Kidney (tissue), 14 donors: ENCODE measurements around the gene ZDHHC8. TPM values are rescaled to one million over a fixed set of nuclear protein-coding genes. Genes with fewer than 3 reads are reported as not detected.

Experiments used
- DNase-seq, 5 donors: peaks; one replicate each; pipeline ENCODE4 v3.0.0-alpha.2; 2013 to 2020
- FAIRE-seq: peaks from 2 replicates; lab custom pipeline; 2012; peaks lifted over from hg19 to GRCh38; lab: Jason Lieb, UNC
- H3K27ac ChIP-seq, 2 donors: one replicate each; pipeline ENCODE4 v1.7.0; 2013; ENCODE audit warnings: low read depth in 2 of 2, low read length in 2 of 2, inconsistent platforms in 1 of 2
- H3K27me3 ChIP-seq: one replicate; pipeline ENCODE4 v1.7.1; 2013; ENCODE audit warnings: low read length, inconsistent platforms; ENCODE audit not compliant: control insufficient read depth, insufficient read depth
- H3K36me3 ChIP-seq, 3 donors: one replicate each; pipeline versions ENCODE4 v1.7.0 to v1.7.1; 2013; ENCODE audit warnings: low read length in 3 of 3, control low read depth in 1 of 3, inconsistent platforms in 1 of 3; ENCODE audit not compliant: insufficient read depth in 3 of 3, control insufficient read depth in 2 of 3
- H3K4me1 ChIP-seq, 3 donors: one replicate each; pipeline versions ENCODE4 v1.7.0 to v1.7.1; 2013; ENCODE audit warnings: low read length in 3 of 3, inconsistent platforms in 1 of 3, low read depth in 1 of 3; ENCODE audit not compliant: control insufficient read depth in 2 of 3, insufficient read depth in 2 of 3
- H3K4me3 ChIP-seq, 3 donors: one replicate each; pipeline versions ENCODE4 v1.7.0 to v1.8.1; 2013; ENCODE audit warnings: low read length in 3 of 3, control low read depth in 1 of 3, inconsistent platforms in 1 of 3
- H3K9ac ChIP-seq, 3 donors: one replicate each; pipeline versions ENCODE4 v1.7.0 to v1.7.1; 2013; ENCODE audit warnings: low read length in 3 of 3, control low read depth in 1 of 3, inconsistent platforms in 1 of 3
- H3K9me3 ChIP-seq, 3 donors: one replicate each; pipeline versions ENCODE4 v1.7.0 to v1.7.1; 2013; ENCODE audit warnings: low read length in 3 of 3, control low read depth in 1 of 3, inconsistent platforms in 1 of 3; ENCODE audit not compliant: control insufficient read depth in 2 of 3, insufficient read depth in 1 of 3
- CTCF ChIP-seq: IDR thresholded peaks from 3 replicates; pipeline ENCODE4 v1.5.1; 2012; ENCODE audit warnings: mild to moderate bottlenecking, moderate library complexity, borderline replicate concordance; ENCODE audit not compliant: insufficient read depth; ENCODE audit errors: extremely low read depth
- intact Hi-C: fragments of 100-400 bp; cut with DNase I; formaldehyde crosslinking; loops from one replicate; pipeline ENCODE4 v1.11.1; 2022
- polyA plus RNA-seq: library from polyadenylated mRNA; stranded (reverse); fragments of 350-450 nt; fragmentation: Illumina TruSeq; extraction: RNeasy Lipid Tissue Mini Kit (QIAGEN cat#74804); gene quantifications from one replicate; pipeline ENCODE4 v1.2.3, GENCODE V29; 2014; ENCODE audit warnings: low read depth, low replicate concordance; ENCODE audit not compliant: insufficient read depth
- total RNA-seq: library from RNA; stranded (reverse); fragmentation: NEBNext Ultra II Directional; extraction: Animal tissue kit (Norgen Biotek cat#: 25700); gene quantifications from one replicate; pipeline ENCODE4 v1.2.1, GENCODE V29; 2021
- donor health status: control.
- donor health status: control.
- donor health status: control.
- donor health status: control.
- donor health status: control.
- donor health status: DM: yes; HTN: yes; CAD: no.
- donor health status: Normal renal cell carcinoma (clear cell type).

The ZDHHC8 gene
- total and polyA plus RNA-seq, 2 donors from 2014 or later = 18.8 to 57.1 TPM

- Histone ChIP-seq H3K36me3 (peaks cover 6 to 27% (median 25%) of the 10 kb centered on the region in 3 donors), H3K27me3 (no peaks in the 10 kb centered on the region), H3K9me3 (no peaks in the 10 kb centered on the region), H3K27ac (peak overlapping the region in 1 of 2 donors; percentile 15), H3K4me3 (no peak overlapping the region), H3K9ac (no peak overlapping the region), H3K4me1 (peaks cover 0 to 30% (median 22%) of the 10 kb centered on the region in 3 donors)
- peak in 1 of 5 donors; percentile 9 for DNase-seq
- intact Hi-C loops = no loop called here
- no peak for FAIRE-seq
- TF ChIP-seq CTCF = no peak
These were observed 47.6 kb upstream of the ZDHHC8 start for GRCh38 chr22:20083891-20084546.

GRCh38 chr22:20084547-20085413, 46.8 kb upstream of the ZDHHC8 start:
- no peak for FAIRE-seq
- Histone ChIP-seq H3K36me3 (peaks cover 13 to 32% (median 31%) of the 10 kb centered on the region in 3 donors), H3K4me1 (peaks cover 0 to 30% (median 22%) of the 10 kb centered on the region in 3 donors), H3K27ac (no peak overlapping the region), H3K27me3 (no peaks in the 10 kb centered on the region), H3K9me3 (no peaks in the 10 kb centered on the region), H3K9ac (no peak overlapping the region), H3K4me3 (no peak overlapping the region)
- intact Hi-C loops = no loop called here
- DNase-seq = peak in 4 of 5 donors; percentile 34 to 41 (median 38)
- TF ChIP-seq CTCF = peak; percentile 24

- Histone ChIP-seq H3K36me3 (peaks cover 17 to 41% (median 37%) of the 10 kb centered on the region in 3 donors), H3K9me3 (no peaks in the 10 kb centered on the region), H3K27me3 (no peaks in the 10 kb centered on the region), H3K4me1 (peaks cover 0 to 30% (median 22%) of the 10 kb centered on the region in 3 donors), H3K4me3 (no peak overlapping the region), H3K9ac (no peak overlapping the region), H3K27ac (no peak overlapping the region)
- FAIRE-seq (no peak), DNase-seq (no peak)
- TF ChIP-seq CTCF = no peak
- intact Hi-C loops = no loop called here
These were observed 46.0 kb upstream of the ZDHHC8 start for GRCh38 chr22:20085651-20086050.
